HepG2 (cell line): Measurements from ENCODE around the gene SRC. TPM values are rescaled to one million over a fixed set of nuclear protein-coding genes. Genes with fewer than 3 reads are reported as not detected.

Source experiments
- HNRNPL ChIP-seq: fragments of 200-400 bp; formaldehyde crosslinking; IDR thresholded peaks from 2 replicates; pipeline ENCODE4 v1.6.1; 2017; ENCODE audit warnings: mild to moderate bottlenecking, low read depth, low read length
- MYC ChIP-seq: sonication (generic); formaldehyde crosslinking; IDR thresholded peaks from 2 replicates; pipeline ENCODE4 v1.9.0; 2021; ENCODE audit warnings: missing genetic modification reagents, borderline replicate concordance
- PAWR ChIP-seq: sonication (generic); formaldehyde crosslinking; IDR thresholded peaks from 2 replicates; pipeline ENCODE4 v1.4.0; 2020; ENCODE audit warnings: missing genetic modification reagents, mild to moderate bottlenecking, borderline replicate concordance
- PHF5A ChIP-seq: IDR thresholded peaks from one replicate; pipeline ENCODE4 v1.6.1; 2018; ENCODE audit warnings: low read depth, missing genetic modification reagents; ENCODE audit not compliant: unreplicated experiment
- POGZ ChIP-seq: sonication (generic); formaldehyde crosslinking; IDR thresholded peaks from 2 replicates; pipeline ENCODE4 v1.4.0; 2020; ENCODE audit warnings: mild to moderate bottlenecking, missing genetic modification reagents
- SKI ChIP-seq: fragments of 450-650 bp; IDR thresholded peaks from one replicate; pipeline ENCODE4 v1.6.1; 2018; ENCODE audit warnings: mild to moderate bottlenecking; ENCODE audit not compliant: partially characterized antibody
- ZBTB20 ChIP-seq: sonication (generic); formaldehyde crosslinking; IDR thresholded peaks from 2 replicates; pipeline ENCODE4 v1.8.1; 2023; ENCODE audit warnings: missing genetic modification reagents, low read depth, mild to moderate bottlenecking, borderline replicate concordance
- ZNF552 ChIP-seq: sonication (generic); formaldehyde crosslinking; IDR thresholded peaks from 2 replicates; pipeline ENCODE4 v1.9.0; 2022; ENCODE audit warnings: missing genetic modification reagents, mild to moderate bottlenecking, borderline replicate concordance
- ZNF737 ChIP-seq: sonication (generic); formaldehyde crosslinking; IDR thresholded peaks from 2 replicates; pipeline ENCODE4 v1.5.0; 2020; ENCODE audit warnings: missing genetic modification reagents, mild to moderate bottlenecking, borderline replicate concordance
- polyA plus RNA-seq, 8 experiments: library from polyadenylated mRNA; depleted of rRNA in 3 of 8; stranded (reverse) in 7 of 8; unstranded in 1 of 8; fragments of >200 nt; fragmentation: Illumina TruSeq in 4 of 8; extraction: Trizol in 4 of 8; gene quantifications; 2 replicates each; pipeline versions ENCODE4 v1.2.1 to v1.2.3, GENCODE V29; 2011 to 2016; ENCODE audit warnings: low read depth in 4 of 8, missing spikeins in 1 of 8, mixed read lengths in 1 of 8; ENCODE audit not compliant: insufficient read depth in 1 of 8
- total RNA-seq, 5 experiments: library from RNA; depleted of rRNA; stranded (reverse); fragments of >200 nt; fragmentation: Illumina TruSeq; extraction: Trizol; gene quantifications; 2 replicates each; pipeline ENCODE4 v1.2.3, GENCODE V29; 2016; ENCODE audit warnings: low read depth in 1 of 5
- TF ChIP-seq, protein P1 (sequence below): sonication (generic); formaldehyde crosslinking; IDR thresholded peaks from 2 replicates; pipeline ENCODE4 v1.8.0; 2022; ENCODE audit warnings: missing genetic modification reagents, mild to moderate bottlenecking, moderate library complexity, borderline replicate concordance
- TF ChIP-seq, protein P2 (sequence below): sonication (generic); formaldehyde crosslinking; IDR thresholded peaks from 2 replicates; pipeline ENCODE4 v1.4.0; 2020; ENCODE audit warnings: low read depth, missing genetic modification reagents
- TF ChIP-seq, protein P3 (sequence below): sonication (generic); formaldehyde crosslinking; IDR thresholded peaks from one replicate; pipeline ENCODE4 v1.5.1; 2020; ENCODE audit warnings: mild to moderate bottlenecking, missing genetic modification reagents; ENCODE audit errors: not compliant biosample characterization
- TF ChIP-seq, protein P4 (sequence below): IDR thresholded peaks from 2 replicates; pipeline ENCODE4 v1.6.1; 2016; ENCODE audit warnings: mild to moderate bottlenecking, missing biosample characterization, missing genetic modification reagents

Gene SRC
- total and polyA plus RNA-seq, 2 of the 13 experiments (the other 11 are each of a cell fraction or from before 2014, with no cell fraction given): 54.7 to 192 TPM

DNA sequence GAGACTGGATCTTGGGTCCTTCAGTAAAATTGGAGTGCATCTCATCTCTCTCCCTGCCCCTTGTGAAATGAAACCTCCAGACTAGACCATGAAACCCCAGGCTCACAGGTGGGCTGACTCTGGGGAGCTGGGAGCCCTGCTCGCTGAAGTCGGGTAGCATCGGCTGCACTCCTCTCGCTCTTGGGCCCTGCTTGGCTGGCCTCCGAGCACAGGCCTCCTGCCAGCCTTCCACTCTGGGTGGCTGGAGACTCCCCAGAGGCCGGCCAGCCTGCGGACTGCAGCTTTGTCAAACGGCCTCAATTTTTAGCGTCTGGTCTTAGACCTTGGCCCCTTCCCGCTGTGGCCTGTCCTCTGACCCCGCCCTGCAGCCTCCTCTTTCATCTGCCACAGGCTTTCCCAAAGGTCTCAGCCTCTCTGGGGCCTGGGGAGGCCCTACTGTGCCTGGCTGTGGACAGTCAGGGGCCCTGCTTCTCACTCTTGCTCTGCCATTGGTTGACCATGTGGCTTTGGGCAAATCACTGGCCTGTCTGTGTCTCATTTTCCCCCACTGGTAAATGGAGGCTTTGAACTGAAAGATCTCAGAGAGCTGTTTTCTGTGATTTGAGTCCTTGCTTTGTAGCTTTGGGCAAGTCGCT is 45.1 kb downstream of the SRC start (continued):
- TF ChIP-seq, protein P1, sequence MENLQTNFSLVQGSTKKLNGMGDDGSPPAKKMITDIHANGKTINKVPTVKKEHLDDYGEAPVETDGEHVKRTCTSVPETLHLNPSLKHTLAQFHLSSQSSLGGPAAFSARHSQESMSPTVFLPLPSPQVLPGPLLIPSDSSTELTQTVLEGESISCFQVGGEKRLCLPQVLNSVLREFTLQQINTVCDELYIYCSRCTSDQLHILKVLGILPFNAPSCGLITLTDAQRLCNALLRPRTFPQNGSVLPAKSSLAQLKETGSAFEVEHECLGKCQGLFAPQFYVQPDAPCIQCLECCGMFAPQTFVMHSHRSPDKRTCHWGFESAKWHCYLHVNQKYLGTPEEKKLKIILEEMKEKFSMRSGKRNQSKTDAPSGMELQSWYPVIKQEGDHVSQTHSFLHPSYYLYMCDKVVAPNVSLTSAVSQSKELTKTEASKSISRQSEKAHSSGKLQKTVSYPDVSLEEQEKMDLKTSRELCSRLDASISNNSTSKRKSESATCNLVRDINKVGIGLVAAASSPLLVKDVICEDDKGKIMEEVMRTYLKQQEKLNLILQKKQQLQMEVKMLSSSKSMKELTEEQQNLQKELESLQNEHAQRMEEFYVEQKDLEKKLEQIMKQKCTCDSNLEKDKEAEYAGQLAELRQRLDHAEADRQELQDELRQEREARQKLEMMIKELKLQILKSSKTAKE (CRISPR knock-in tag): peak; percentile 25; the same call in 1 of the 2 replicates
- TF ChIP-seq MYC (CRISPR knock-in tag) (peak; percentile 75; the same call in 1 of the 2 replicates), POGZ (CRISPR knock-in tag) (peak; percentile 91), HNRNPL (peak; percentile 89), SKI (peak; percentile 64), ZNF552 (CRISPR knock-in tag) (0 out of 2 replicates have a peak, but pooled peaks have one; percentile 53), ZNF737 (CRISPR knock-in tag) (no peak), PAWR (CRISPR knock-in tag) (peak; percentile 77; the same call in 1 of the 2 replicates), PHF5A (CRISPR knock-in tag) (peak; percentile 83), ZBTB20 (CRISPR knock-in tag) (peak; percentile 83; the same call in 1 of the 2 replicates)
- TF ChIP-seq, protein P2, sequence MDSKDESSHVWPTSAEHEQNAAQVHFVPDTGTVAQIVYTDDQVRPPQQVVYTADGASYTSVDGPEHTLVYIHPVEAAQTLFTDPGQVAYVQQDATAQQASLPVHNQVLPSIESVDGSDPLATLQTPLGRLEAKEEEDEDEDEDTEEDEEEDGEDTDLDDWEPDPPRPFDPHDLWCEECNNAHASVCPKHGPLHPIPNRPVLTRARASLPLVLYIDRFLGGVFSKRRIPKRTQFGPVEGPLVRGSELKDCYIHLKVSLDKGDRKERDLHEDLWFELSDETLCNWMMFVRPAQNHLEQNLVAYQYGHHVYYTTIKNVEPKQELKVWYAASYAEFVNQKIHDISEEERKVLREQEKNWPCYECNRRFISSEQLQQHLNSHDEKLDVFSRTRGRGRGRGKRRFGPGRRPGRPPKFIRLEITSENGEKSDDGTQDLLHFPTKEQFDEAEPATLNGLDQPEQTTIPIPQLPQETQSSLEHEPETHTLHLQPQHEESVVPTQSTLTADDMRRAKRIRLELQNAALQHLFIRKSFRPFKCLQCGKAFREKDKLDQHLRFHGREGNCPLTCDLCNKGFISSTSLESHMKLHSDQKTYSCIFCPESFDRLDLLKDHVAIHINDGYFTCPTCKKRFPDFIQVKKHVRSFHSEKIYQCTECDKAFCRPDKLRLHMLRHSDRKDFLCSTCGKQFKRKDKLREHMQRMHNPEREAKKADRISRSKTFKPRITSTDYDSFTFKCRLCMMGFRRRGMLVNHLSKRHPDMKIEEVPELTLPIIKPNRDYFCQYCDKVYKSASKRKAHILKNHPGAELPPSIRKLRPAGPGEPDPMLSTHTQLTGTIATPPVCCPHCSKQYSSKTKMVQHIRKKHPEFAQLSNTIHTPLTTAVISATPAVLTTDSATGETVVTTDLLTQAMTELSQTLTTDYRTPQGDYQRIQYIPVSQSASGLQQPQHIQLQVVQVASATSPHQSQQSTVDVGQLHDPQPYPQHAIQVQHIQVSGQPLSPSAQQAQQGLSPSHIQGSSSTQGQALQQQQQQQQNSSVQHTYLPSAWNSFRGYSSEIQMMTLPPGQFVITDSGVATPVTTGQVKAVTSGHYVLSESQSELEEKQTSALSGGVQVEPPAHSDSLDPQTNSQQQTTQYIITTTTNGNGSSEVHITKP (CRISPR knock-in tag): 0 out of 2 replicates have a peak, but pooled peaks have one; percentile 70
- TF ChIP-seq, protein P3, sequence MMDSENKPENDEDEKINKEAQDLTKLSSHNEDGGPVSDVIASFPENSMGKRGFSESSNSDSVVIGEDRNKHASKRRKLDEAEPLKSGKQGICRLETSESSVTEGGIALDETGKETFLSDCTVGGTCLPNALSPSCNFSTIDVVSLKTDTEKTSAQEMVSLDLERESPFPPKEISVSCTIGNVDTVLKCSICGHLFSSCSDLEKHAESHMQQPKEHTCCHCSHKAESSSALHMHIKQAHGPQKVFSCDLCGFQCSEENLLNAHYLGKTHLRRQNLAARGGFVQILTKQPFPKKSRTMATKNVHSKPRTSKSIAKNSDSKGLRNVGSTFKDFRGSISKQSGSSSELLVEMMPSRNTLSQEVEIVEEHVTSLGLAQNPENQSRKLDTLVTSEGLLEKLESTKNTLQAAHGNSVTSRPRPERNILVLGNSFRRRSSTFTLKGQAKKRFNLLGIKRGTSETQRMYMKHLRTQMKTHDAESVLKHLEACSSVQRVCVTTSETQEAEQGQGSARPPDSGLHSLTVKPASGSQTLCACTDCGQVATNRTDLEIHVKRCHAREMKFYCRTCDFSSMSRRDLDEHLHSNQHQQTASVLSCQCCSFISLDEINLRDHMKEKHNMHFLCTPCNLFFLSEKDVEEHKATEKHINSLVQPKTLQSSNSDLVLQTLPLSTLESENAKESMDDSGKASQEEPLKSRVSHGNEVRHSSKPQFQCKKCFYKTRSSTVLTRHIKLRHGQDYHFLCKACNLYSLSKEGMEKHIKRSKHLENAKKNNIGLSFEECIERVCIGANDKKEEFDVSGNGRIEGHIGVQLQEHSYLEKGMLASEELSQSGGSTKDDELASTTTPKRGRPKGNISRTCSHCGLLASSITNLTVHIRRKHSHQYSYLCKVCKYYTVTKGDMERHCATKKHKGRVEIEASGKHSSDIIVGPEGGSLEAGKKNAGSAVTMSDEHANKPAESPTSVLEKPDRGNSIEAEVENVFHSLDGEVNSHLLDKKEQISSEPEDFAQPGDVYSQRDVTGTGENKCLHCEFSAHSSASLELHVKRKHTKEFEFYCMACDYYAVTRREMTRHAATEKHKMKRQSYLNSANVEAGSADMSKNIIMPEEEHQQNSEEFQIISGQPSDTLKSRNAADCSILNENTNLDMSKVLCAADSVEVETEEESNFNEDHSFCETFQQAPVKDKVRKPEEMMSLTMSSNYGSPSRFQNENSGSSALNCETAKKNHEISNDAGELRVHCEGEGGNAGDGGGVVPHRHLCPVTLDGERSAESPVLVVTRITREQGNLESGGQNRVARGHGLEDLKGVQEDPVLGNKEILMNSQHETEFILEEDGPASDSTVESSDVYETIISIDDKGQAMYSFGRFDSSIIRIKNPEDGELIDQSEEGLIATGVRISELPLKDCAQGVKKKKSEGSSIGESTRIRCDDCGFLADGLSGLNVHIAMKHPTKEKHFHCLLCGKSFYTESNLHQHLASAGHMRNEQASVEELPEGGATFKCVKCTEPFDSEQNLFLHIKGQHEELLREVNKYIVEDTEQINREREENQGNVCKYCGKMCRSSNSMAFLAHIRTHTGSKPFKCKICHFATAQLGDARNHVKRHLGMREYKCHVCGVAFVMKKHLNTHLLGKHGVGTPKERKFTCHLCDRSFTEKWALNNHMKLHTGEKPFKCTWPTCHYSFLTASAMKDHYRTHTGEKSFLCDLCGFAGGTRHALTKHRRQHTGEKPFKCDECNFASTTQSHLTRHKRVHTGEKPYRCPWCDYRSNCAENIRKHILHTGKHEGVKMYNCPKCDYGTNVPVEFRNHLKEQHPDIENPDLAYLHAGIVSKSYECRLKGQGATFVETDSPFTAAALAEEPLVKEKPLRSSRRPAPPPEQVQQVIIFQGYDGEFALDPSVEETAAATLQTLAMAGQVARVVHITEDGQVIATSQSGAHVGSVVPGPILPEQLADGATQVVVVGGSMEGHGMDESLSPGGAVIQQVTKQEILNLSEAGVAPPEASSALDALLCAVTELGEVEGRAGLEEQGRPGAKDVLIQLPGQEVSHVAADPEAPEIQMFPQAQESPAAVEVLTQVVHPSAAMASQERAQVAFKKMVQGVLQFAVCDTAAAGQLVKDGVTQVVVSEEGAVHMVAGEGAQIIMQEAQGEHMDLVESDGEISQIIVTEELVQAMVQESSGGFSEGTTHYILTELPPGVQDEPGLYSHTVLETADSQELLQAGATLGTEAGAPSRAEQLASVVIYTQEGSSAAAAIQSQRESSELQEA: peak; percentile 81
- TF ChIP-seq, protein P4, sequence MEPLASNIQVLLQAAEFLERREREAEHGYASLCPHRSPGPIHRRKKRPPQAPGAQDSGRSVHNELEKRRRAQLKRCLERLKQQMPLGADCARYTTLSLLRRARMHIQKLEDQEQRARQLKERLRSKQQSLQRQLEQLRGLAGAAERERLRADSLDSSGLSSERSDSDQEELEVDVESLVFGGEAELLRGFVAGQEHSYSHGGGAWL (CRISPR knock-in tag): peak; percentile 1; the same call in 1 of the 2 replicates
